K562 (cell line): ENCODE results near the gene ADAMTS15. TPM values are rescaled to one million over a fixed set of nuclear protein-coding genes. Genes with fewer than 3 reads are reported as not detected.

Source experiments
- ATAC-seq: fragments of 200-7000 bp; cut with Tn5 transposase; 3 replicates; pipeline ENCODE4 v1.9.1; 2020; ENCODE audit warnings: moderate library complexity
- Bru-seq: library from RNA; stranded (reverse); fragments of 400-500 nt; gene quantifications from one replicate; lab custom pipeline; 2021; lab: Mats Ljungman, UMichigan
- BruChase-seq, 2 experiments: library from RNA; stranded (reverse); fragments of 400-500 nt; gene quantifications; one replicate each; lab custom pipeline; 2021; lab: Mats Ljungman, UMichigan
- BruUV-seq: library from RNA; stranded (reverse); fragments of 400-500 nt; replicated peaks from 2 replicates; lab custom pipeline; 2021; lab: Mats Ljungman, UMichigan
- CTCF ChIA-PET: fragments of 300-600 bp; formaldehyde crosslinking; extraction: SDS; loops from one replicate; lab custom pipeline; 2021; ENCODE audit warnings: low intra/inter-chr PET ratio; lab: Yijun Ruan, JAX
- POLR2A ChIA-PET: fragments of 300-600, 350-650 bp; sonication (Branson Sonifier 250); formaldehyde crosslinking; extraction: SDS; loops from one replicate; lab custom pipeline; 2021; ENCODE audit warnings: antibody characterized with exemption, inconsistent platforms; lab: Yijun Ruan, JAX
- DNase-seq, 4 experiments: peaks; one replicate each; pipeline versions ENCODE4 v3.0.0 to v3.0.0-alpha.2; 2011 to 2018; ENCODE audit warnings: low spot score in 3 of 4, mixed read lengths in 3 of 4; ENCODE audit errors: extremely low read depth in 1 of 4
- FAIRE-seq: peaks from 2 replicates; lab custom pipeline; 2011; peaks lifted over from hg19 to GRCh38; lab: Jason Lieb, UNC
- H2AFZ ChIP-seq: 2 replicates; pipeline ENCODE4 v1.6.0; 2011; ENCODE audit warnings: low read depth, low read length, control low read depth, inconsistent platforms
- H3K27ac ChIP-seq: fragments of 200-600 bp; 3 replicates; pipeline ENCODE4 v1.8.0; 2011; ENCODE audit warnings: low read depth, mild to moderate bottlenecking, control low read depth, inconsistent platforms, low read length, moderate library complexity, mixed read lengths; ENCODE audit errors: extremely low read depth
- H3K27me3 ChIP-seq, 2 experiments: fragments of 300-600 bp in 1 of 2; 2 replicates in 1 of 2; 3 replicates in 1 of 2; pipeline versions ENCODE4 v1.6.0 to v1.8.0; 2011; ENCODE audit warnings: inconsistent platforms in 2 of 2, low read length in 2 of 2, mild to moderate bottlenecking in 1 of 2, mixed read lengths in 1 of 2, moderate library complexity in 1 of 2; ENCODE audit not compliant: control insufficient read depth in 2 of 2, insufficient read depth in 2 of 2
- H3K36me3 ChIP-seq: fragments of 300-600 bp; 3 replicates; pipeline ENCODE4 v1.8.0; 2011; ENCODE audit warnings: mild to moderate bottlenecking, low read length, inconsistent platforms; ENCODE audit not compliant: control insufficient read depth, insufficient read depth
- H3K4me1 ChIP-seq, 2 experiments: fragments of 200-600 bp in 1 of 2; replicated peaks in 1 of 2; 2 replicates in 1 of 2; 3 replicates in 1 of 2; pipeline versions ENCODE4 v1.5.1 to v1.8.0; 2011; ENCODE audit warnings: inconsistent platforms in 2 of 2, low read length in 2 of 2, mild to moderate bottlenecking in 1 of 2, mixed read lengths in 1 of 2, moderate library complexity in 1 of 2; ENCODE audit not compliant: control insufficient read depth in 2 of 2, insufficient read depth in 2 of 2
- H3K4me2 ChIP-seq: 2 replicates; pipeline ENCODE4 v1.6.1; 2011; ENCODE audit warnings: low read length, control low read depth, inconsistent platforms, mixed read lengths; ENCODE audit not compliant: insufficient read depth
- H3K4me3 ChIP-seq: fragments of 200-600 bp; sonication (generic), shearing (Covaris generic); 2 replicates; pipeline ENCODE4 v1.5.1; 2016; ENCODE audit warnings: control low read depth, inconsistent platforms
- H3K79me2 ChIP-seq: fragments of 200-600 bp; 3 replicates; pipeline ENCODE4 v1.8.0; 2011; ENCODE audit warnings: low read length, inconsistent platforms; ENCODE audit not compliant: control insufficient read depth, insufficient read depth
- H3K9ac ChIP-seq, 2 experiments: 2 replicates each; pipeline versions ENCODE4 v1.6.0 to v1.6.1; 2011; ENCODE audit warnings: low read depth in 2 of 2, low read length in 2 of 2, control low read depth in 1 of 2, inconsistent platforms in 1 of 2, mild to moderate bottlenecking in 1 of 2, mixed read lengths in 1 of 2; ENCODE audit not compliant: insufficient read depth in 1 of 2
- H3K9me1 ChIP-seq: one replicate; pipeline ENCODE4 v1.6.0; 2011; ENCODE audit warnings: inconsistent platforms, mild to moderate bottlenecking, low read length, moderate library complexity; ENCODE audit not compliant: control insufficient read depth, insufficient read depth
- H3K9me3 ChIP-seq: replicated peaks from 2 replicates; pipeline ENCODE4 v1.5.1; 2011; ENCODE audit warnings: low read depth, low read length, inconsistent platforms; ENCODE audit not compliant: control insufficient read depth, insufficient read depth
- H4K20me1 ChIP-seq: replicated peaks from 2 replicates; pipeline ENCODE4 v1.6.1; 2011; ENCODE audit warnings: low read length, inconsistent platforms, mixed read lengths; ENCODE audit not compliant: control insufficient read depth, insufficient read depth
- EHMT2 ChIP-seq: fragments of 450-650 bp; IDR thresholded peaks from 2 replicates; pipeline ENCODE4 v1.6.1; 2018; ENCODE audit warnings: antibody characterized with exemption
- HEY1 ChIP-seq: fragments of 250-450 bp; sonication (Bioruptor Pico); IDR thresholded peaks from 2 replicates; pipeline ENCODE4 v1.5.0; 2020; ENCODE audit warnings: mild to moderate bottlenecking, moderate library complexity, borderline replicate concordance
- ZNF79 ChIP-seq: fragments of 250-450 bp; sonication (Bioruptor Pico); IDR thresholded peaks from 2 replicates; pipeline ENCODE4 v1.4.0; 2020; ENCODE audit warnings: low read depth, mild to moderate bottlenecking, moderate library complexity
- WGBS: fragments of 100-300 bp; shearing (Covaris generic); methylation state at CpG from one replicate; pipeline ENCODE4 v1.1.6; 2016; ENCODE audit warnings: low coverage, mixed read lengths; ENCODE audit not compliant: insufficient coverage; ENCODE audit errors: missing lambda C conversion rate; 5-methylcytosine and 5-hydroxymethylcytosine counted together
- in situ Hi-C: fragments of 300-500 bp; cut with MboI; formaldehyde crosslinking; loops from 4 replicates; pipeline ENCODE4 v1.15.0; 2018; ENCODE audit warnings: inconsistent platforms, mixed read lengths
- intact Hi-C: fragments of 100-400 bp; cut with micrococcal nuclease; formaldehyde crosslinking; loops from 2 replicates; pipeline ENCODE4 v1.14.2; 2022
- long read RNA-seq, 3 experiments: library from polyadenylated mRNA in 2 of 3; library from RNA in 1 of 3; unstranded in 2 of 3; stranded (forward) in 1 of 3; transcript quantifications; one replicate each; pipeline ENCODE4 v2.0.0, GENCODE V29; 2019 to 2022
- polyA minus RNA-seq, 3 experiments: library from RNA; depleted of rRNA, polyadenylated mRNA; stranded (reverse); fragments of >200 nt; gene quantifications; 2 replicates each; pipeline ENCODE4 v1.2.3, GENCODE V29; 2011
- polyA plus RNA-seq, 8 experiments: library from polyadenylated mRNA; depleted of rRNA in 4 of 8; stranded (reverse) in 5 of 8; unstranded in 3 of 8; fragments of >200 nt; fragmentation: Nextera tagmentation in 2 of 8; fragmentation: Illumina TruSeq in 1 of 8; extraction: Ambion mirVana in 2 of 8; extraction: Trizol in 1 of 8; gene quantifications; 2 replicates each; pipeline versions ENCODE4 v1.2.1 to v1.2.3, GENCODE V29; 2011 to 2014; ENCODE audit warnings: inconsistent platforms in 1 of 8, missing spikeins in 1 of 8
- total RNA-seq, 7 experiments: library from RNA; depleted of rRNA in 6 of 7; stranded (reverse); fragments of >200 nt in 6 of 7; fragmentation: Illumina TruSeq in 2 of 7; extraction: Trizol in 2 of 7; gene quantifications; 2 replicates each; pipeline versions ENCODE4 v1.2.1 to v1.2.3, GENCODE V29; 2011 to 2021; ENCODE audit warnings: low replicate concordance in 1 of 7
- TF ChIP-seq, protein P1 (sequence below): sonication (generic); formaldehyde crosslinking; IDR thresholded peaks from 2 replicates; pipeline ENCODE4 v1.8.0; 2022; ENCODE audit warnings: missing genetic modification reagents, mild to moderate bottlenecking, borderline replicate concordance
- TF ChIP-seq, protein P2 (sequence below): fragments of 450-650 bp; conservative IDR thresholded peaks from 2 replicates; pipeline ENCODE4 v1.6.1; 2016; ENCODE audit warnings: missing genetic modification characterization, low read depth, mild to moderate bottlenecking, missing compliant biosample characterization, moderate library complexity
- TF ChIP-seq, protein P3 (sequence below): sonication (generic); formaldehyde crosslinking; IDR thresholded peaks from 2 replicates; pipeline ENCODE4 v1.8.0; 2023; ENCODE audit warnings: mild to moderate bottlenecking, missing genetic modification reagents

Gene ADAMTS15, protein sequence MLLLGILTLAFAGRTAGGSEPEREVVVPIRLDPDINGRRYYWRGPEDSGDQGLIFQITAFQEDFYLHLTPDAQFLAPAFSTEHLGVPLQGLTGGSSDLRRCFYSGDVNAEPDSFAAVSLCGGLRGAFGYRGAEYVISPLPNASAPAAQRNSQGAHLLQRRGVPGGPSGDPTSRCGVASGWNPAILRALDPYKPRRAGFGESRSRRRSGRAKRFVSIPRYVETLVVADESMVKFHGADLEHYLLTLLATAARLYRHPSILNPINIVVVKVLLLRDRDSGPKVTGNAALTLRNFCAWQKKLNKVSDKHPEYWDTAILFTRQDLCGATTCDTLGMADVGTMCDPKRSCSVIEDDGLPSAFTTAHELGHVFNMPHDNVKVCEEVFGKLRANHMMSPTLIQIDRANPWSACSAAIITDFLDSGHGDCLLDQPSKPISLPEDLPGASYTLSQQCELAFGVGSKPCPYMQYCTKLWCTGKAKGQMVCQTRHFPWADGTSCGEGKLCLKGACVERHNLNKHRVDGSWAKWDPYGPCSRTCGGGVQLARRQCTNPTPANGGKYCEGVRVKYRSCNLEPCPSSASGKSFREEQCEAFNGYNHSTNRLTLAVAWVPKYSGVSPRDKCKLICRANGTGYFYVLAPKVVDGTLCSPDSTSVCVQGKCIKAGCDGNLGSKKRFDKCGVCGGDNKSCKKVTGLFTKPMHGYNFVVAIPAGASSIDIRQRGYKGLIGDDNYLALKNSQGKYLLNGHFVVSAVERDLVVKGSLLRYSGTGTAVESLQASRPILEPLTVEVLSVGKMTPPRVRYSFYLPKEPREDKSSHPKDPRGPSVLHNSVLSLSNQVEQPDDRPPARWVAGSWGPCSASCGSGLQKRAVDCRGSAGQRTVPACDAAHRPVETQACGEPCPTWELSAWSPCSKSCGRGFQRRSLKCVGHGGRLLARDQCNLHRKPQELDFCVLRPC
- total RNA-seq (2011; cell fraction: chromatin; rRNA removed; ENCODE audit: low replicate concordance) = not detected in 2 replicates
- not detected in 2 replicates for total RNA-seq (2011; cell fraction: nucleolus; rRNA removed)
- total RNA-seq (2011; cell fraction: nucleoplasm; rRNA removed) = not detected in 2 replicates
- total RNA-seq (2014; rRNA removed) (not detected in 2 replicates), total RNA-seq (2014; rRNA removed; fragmentation: Illumina TruSeq; extraction: Trizol) (not detected in 2 replicates), total RNA-seq (2015; rRNA removed; fragmentation: Illumina TruSeq; extraction: Trizol) (not detected in 2 replicates), total RNA-seq (2021) (0.04 TPM in 2 replicates), polyA plus RNA-seq (2011; rRNA removed) (not detected in 2 replicates), polyA plus RNA-seq (2014; fragmentation: Illumina TruSeq; extraction: Trizol) (not detected in 2 replicates), polyA plus RNA-seq (2014; fragmentation: Nextera tagmentation; extraction: Ambion mirVana) (not detected), polyA plus RNA-seq (2014; rRNA removed) (not detected in 2 replicates), polyA minus RNA-seq (2011; rRNA and poly(A)+ RNA removed) (not detected in 2 replicates), Bru-seq, nascent RNA (not detected), BruChase-seq, experiment 1, labeled RNA remaining after a 2-hour chase (not detected), BruChase-seq, experiment 2, labeled RNA remaining after a 6-hour chase (not detected)
- not detected in 2 replicates for polyA plus RNA-seq (2011; cell fraction: cytosol; rRNA removed)
- not detected in 2 replicates for polyA plus RNA-seq (2011; cell fraction: nucleus; rRNA removed)
- polyA plus RNA-seq (2012) = not detected in 2 replicates
- not detected in 2 replicates for polyA minus RNA-seq (2011; cell fraction: cytosol; rRNA and poly(A)+ RNA removed)
- polyA minus RNA-seq (2011; cell fraction: nucleus; rRNA and poly(A)+ RNA removed) = not detected in 2 replicates
- long read RNA-seq, experiment 1 = 0 reads
- long read RNA-seq, experiment 2 = 0 reads
- long read RNA-seq, experiment 3 = 0 reads

DNA sequence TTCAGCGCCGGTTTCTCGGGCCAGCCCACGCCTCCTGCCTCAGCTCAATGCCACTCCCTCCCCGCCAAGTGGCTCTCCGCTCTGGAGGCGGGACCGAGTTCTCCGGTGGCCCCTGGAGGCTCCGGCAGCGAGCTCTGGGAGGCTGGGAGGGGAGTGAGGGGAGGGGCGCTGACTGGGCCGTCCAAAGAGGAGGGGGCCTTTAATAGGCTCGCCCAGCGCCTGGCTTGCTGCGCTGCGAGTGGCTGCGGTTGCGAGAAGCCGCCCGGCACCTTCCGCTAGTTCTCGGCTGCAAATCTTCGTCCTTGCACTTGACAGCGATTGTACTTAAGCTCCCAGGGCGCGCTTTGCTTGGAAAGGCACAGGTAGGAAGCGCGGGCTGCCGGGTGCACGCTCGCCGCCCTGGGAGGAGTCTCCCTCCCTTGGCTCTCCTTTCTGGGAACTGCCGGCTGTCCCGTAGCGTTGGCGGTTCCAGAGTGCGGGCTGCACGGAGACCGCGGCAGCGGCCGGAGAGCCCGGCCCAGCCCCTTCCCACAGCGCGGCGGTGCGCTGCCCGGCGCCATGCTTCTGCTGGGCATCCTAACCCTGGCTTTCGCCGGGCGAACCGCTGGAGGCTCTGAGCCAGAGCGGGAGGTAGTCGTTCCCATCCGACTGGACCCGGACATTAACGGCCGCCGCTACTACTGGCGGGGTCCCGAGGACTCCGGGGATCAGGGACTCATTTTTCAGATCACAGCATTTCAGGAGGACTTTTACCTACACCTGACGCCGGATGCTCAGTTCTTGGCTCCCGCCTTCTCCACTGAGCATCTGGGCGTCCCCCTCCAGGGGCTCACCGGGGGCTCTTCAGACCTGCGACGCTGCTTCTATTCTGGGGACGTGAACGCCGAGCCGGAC is at the start of gene ADAMTS15:
Gene ADAMTS15 (plus strand): TSS at position 230 of the 894 bp plus-strand sequence. CDS start 329 bp downstream, at position 559.
- no TSS peak for BruUV-seq
- ATAC-seq (no peak), FAIRE-seq (no peak), DNase-seq (no peak)
- in situ Hi-C loops = no loop called here
- no peak within 1 kb of the TSS for H3K4me3 ChIP-seq
- ChIA-PET CTCF (interaction anchor here (1.2 kb wide), 1 partner anchor 413 kb away, joined by 4 read pairs; no protein-coding TSS in a partner anchor), POLR2A (no interaction called here)
- no peak within 1 kb of the TSS for H3K4me2 ChIP-seq
- H3K36me3 ChIP-seq = no peaks in the 10 kb centered on the region
- no peaks in the 10 kb centered on the region for H4K20me1 ChIP-seq
- H3K9ac ChIP-seq = no peak within 1 kb of the TSS
- H3K27me3 ChIP-seq = peaks cover 0 to 28% of the 10 kb centered on the region in 2 experiments; a peak in 2 of 5 replicates
- no peak within 1 kb of the TSS for H2AFZ ChIP-seq
- no peak within 1 kb of the TSS for H3K27ac ChIP-seq
- intact Hi-C loops = no loop called here
- H3K9me3 ChIP-seq = no peaks in the 10 kb centered on the region
- H3K79me2 ChIP-seq = no peaks in the 10 kb centered on the region
- no peaks in the 10 kb centered on the region for H3K9me1 ChIP-seq
- 36% methylated on average over 49 of the region's 75 CpGs for WGBS
- peaks cover 0 to 7% of the 10 kb centered on the region in 2 experiments; a peak in 1 of 5 replicates for H3K4me1 ChIP-seq
- TF ChIP-seq HEY1 (CRISPR knock-in tag) (no peak), EHMT2 (no peak), ZNF79 (CRISPR knock-in tag) (no peak)
- TF ChIP-seq, protein P1, sequence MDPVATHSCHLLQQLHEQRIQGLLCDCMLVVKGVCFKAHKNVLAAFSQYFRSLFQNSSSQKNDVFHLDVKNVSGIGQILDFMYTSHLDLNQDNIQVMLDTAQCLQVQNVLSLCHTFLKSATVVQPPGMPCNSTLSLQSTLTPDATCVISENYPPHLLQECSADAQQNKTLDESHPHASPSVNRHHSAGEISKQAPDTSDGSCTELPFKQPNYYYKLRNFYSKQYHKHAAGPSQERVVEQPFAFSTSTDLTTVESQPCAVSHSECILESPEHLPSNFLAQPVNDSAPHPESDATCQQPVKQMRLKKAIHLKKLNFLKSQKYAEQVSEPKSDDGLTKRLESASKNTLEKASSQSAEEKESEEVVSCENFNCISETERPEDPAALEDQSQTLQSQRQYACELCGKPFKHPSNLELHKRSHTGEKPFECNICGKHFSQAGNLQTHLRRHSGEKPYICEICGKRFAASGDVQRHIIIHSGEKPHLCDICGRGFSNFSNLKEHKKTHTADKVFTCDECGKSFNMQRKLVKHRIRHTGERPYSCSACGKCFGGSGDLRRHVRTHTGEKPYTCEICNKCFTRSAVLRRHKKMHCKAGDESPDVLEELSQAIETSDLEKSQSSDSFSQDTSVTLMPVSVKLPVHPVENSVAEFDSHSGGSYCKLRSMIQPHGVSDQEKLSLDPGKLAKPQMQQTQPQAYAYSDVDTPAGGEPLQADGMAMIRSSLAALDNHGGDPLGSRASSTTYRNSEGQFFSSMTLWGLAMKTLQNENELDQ (CRISPR knock-in tag) = no peak
- TF ChIP-seq, protein P2, sequence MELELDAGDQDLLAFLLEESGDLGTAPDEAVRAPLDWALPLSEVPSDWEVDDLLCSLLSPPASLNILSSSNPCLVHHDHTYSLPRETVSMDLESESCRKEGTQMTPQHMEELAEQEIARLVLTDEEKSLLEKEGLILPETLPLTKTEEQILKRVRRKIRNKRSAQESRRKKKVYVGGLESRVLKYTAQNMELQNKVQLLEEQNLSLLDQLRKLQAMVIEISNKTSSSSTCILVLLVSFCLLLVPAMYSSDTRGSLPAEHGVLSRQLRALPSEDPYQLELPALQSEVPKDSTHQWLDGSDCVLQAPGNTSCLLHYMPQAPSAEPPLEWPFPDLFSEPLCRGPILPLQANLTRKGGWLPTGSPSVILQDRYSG = no peak
- TF ChIP-seq, protein P3, sequence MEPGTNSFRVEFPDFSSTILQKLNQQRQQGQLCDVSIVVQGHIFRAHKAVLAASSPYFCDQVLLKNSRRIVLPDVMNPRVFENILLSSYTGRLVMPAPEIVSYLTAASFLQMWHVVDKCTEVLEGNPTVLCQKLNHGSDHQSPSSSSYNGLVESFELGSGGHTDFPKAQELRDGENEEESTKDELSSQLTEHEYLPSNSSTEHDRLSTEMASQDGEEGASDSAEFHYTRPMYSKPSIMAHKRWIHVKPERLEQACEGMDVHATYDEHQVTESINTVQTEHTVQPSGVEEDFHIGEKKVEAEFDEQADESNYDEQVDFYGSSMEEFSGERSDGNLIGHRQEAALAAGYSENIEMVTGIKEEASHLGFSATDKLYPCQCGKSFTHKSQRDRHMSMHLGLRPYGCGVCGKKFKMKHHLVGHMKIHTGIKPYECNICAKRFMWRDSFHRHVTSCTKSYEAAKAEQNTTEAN = no peak
